NCI-H2081 treated with DMSO at 0.1 percent for 48 hours (cell line): Measurements from ENCODE around the gene SLC38A10.

ENCODE experiments used
- DNase-seq: peaks from one replicate; lab custom pipeline; 2025; lab: John Stamatoyannopoulos, UW

SLC38A10 gene

DNA sequence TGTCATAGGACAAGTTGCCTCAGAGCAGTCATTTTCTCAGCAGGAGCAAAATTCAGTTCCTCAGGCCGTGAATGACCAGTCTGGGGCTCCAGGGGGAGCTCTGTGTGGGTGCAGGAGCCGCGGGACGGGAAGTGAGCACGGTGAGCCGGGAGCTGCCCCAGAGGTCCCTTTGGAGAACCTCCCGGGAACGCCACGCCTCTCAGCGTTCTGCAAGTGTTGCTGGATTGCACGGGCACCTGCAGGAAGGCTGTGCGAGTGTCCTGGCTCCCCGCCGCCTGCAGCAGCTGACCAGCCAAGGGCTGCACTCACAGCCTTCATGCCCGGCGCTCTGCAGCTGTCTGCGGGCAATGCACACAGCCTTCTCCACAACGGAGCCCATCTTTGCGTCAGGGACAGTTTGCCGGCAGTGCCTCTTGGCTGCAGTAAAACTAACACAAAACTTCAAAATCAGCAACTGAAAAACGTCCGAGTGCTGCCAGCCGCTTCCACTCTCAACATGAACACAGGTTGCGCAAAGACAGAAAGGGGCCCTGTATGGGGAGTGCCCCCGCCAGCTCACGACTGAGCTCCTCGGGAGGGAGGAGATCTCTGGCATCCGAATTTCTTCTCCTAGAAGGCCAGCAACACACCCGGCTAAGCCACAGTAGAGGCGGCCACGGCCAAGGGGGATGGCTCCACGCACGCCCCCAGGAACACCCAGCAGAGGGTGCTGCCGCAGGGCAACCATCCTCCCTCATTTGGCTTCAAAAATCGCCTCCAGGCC, 40.0 kb downstream of the SLC38A10 start:
- DNase-seq = peak; percentile 82

DNA sequence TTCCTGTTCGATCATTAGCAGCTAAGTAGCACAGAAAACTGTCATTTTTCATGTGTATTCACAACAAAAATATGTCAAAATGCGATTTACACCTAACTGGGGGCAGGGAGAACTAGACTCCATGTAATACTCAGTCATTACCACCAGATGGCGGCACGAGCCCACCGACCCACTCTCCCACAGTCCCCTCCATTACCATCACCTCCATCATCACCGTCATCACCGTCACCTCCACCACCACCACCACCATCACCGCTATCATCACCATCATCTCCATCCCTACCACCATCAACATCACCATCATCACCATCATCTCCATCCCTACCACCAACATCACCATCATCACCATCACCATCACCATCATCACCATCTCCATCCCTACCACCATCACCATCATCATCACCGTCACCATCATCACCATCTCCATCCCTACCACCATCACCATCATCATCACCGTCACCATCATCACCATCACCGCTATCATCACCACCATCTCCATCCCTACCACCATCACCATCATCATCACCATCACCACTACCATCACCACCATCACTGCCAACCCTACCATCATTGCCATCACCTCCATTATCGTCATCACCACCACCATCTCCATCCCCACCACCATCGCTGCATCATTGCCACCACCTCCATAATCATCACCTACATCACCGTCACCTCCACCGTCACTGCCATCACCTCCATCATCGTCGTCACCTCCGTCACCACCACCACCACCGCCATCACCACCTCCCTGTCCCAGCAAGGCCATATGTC, 41.6 kb downstream of the SLC38A10 start:
- no peak for DNase-seq

DNA sequence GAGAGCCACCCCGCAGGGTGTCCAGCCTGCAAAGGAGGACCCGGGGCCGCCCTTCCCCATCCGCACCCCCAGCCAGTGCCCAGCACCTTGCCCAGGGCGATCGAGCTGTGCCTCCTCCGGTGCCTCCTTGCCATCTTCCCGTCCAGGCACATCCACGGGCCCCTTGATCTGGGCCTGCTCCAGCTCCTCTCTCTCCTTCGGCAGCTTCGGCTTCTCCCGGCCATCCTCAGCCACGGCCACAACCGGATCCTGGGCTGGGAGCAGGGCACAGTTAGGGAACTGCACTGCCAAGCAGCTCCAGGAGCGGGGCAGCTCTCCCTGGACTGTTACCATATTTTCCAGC, 42.1 kb downstream of the SLC38A10 start:
- no peak for DNase-seq

DNA sequence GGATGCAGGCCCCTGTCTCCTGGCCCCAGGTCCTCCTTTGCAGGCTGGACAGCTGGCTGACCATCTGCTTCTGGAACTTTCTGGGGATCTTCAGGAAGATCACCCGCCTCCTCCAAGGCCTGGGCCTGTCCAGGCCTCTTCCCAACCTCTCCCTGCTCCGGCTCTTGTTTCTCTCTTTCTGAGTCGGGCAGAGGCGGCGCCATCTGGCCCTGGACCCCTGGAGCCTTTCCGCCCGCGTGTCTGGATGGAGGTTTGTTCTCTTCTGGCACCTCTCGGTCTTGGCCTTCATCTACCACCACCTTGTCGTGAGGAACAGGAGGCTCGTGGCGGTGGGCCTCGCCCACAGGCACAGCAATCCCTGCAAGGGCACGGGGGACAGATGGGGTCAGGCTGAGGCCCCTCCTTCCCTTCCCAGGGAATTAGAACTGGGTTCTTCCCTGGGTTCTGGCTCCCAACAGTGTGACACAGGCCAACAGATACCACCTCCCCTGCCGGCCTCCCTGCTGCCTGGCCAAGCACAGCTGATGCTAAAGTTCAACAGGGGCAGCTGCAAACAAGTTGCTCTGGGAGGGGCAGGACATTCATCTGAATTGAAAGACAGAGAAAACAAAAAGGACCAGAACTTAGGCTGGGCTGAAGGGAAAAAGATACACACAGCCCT, 42.7 kb downstream of the SLC38A10 start:
- DNase-seq = no peak

DNA sequence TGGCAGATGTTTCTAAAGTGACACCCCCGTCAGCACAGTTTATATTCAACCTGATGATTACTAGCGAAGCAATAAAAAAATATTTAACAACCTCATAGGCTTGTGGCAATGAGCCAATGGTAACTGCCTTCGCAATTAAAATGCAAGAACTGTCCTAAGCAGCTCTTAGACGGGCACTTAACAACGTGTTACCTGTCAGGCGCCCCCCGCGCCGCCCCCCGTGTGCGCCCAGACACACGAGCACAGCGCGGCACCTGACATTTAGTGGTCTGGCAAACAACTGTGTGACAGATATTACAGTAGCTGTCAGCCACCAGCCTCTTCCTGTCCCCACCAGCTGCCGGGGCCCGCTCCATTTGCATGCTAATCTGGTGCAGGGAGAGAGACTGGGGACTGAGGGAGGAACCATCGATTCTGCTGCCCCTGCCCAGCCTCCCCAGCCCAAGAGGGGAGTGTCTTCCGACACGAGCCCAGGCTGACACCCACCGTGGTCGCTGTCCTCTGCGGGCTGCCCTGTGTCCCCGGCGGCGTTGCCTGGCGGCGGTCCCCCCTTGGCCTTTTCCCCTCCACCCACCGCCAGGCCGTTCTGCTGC, 43.3 kb downstream of the SLC38A10 start:
- DNase-seq = peak; percentile 95

DNA sequence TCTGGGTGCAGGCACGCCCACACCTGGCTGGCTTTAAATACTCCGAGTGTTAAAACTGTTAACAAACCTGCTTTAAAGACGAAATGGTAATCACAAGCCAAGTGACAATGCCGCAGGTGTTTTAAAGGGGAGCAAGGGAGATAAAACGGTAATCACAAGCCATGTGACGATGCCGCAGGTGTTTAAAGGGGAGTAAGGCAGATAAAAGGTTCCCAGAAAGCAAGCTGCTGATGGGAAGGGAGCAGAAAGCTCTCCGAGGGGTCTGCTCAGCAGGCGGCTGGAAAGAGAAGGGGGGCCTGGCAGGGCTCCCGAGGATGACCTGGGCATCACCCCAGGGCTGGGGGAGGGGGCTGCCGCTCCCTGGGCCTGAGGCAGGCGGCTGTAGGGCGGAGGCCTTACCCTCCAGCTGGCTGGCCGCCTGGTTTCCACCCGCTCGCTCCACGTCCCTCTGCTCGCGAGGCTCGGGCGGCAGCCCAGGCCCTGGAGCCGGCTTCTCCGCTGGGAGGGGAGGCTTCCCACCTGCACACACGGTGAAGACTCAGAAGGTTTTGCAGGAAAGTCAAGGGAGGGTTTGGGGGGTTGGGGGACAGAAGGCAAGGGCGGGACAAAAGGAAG, 43.9 kb downstream of the SLC38A10 start:
- peak; percentile 93 for DNase-seq

DNA sequence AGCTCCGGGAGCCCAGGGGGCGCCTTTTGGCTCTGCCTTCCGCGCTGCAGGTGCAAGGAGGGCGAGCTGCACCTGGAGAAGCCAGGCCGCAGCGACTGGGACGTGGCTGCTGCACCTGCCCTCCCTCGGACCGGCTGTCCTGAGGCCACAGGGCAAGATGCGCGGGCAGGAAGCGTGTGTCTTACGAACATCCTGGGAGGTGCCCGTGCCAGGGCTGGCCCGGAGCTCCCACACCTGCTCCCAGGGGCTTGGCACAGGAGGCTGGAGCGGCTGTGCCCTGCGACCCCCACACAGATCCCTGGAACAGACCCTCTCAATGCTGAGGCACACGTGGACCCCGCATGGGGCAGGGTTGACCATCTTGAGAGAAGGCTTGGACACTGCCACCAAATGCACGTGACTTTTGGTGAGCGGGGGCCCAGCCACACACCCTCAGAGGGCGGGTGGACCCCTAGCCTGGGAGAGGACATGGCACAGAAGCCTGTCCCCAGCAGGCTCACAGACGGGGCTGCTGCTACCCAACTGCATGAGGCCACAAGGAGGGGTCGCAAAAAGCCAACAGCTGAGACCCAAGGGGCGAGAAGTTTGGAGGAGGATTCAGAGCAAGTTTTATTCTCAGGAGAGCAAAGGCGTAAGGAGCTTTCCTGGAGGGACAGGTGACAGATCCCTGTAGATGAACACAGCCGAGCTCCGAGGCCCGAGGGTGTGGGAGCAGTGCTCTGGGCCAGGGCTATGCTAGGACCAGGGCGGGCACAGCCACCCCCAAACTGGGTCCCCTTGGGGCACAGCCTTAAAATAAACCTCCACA, 44.6 kb downstream of the SLC38A10 start:
- no peak for DNase-seq

DNA sequence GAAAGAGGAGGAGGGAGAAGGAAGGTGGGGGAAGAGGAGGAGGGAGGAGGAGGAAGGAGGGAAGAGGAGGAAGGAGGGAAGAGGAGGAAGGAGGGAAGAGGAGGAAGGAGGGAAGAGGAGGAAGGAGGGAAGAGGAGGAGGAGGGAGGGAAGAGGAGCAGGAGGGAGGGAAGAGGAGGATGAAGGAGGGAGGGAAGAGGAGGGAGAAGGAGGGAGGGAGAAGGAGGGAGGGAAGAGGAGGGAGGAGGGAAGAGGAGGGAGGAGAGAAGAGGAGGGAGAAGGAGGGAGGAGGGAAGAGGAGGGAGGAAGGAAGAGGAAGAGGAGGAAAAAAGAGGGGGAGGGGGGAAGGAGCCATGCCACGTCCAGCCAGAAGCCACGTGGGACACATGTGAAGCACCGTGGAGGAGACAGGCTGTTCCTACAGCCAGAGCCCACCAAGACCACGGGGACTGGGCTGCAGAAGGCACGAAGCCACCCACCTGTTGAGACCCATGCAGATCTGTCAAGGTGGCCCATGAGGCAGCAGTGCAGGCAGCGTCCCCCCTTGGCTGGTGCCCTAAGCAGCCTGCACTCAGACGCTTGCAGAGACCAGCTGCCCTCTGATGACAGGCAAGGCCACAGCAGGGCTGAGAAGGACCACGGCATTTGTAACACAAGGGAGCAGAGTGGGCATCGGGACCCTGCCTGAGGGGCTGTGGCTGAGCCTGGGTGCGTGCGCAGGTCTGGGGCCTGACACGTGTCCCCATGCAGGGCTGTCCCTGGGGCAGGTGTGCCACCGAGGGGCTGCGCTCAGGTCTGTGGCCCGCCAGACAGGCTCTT, 45.7 kb downstream of the SLC38A10 start:
- DNase-seq = no peak

DNA sequence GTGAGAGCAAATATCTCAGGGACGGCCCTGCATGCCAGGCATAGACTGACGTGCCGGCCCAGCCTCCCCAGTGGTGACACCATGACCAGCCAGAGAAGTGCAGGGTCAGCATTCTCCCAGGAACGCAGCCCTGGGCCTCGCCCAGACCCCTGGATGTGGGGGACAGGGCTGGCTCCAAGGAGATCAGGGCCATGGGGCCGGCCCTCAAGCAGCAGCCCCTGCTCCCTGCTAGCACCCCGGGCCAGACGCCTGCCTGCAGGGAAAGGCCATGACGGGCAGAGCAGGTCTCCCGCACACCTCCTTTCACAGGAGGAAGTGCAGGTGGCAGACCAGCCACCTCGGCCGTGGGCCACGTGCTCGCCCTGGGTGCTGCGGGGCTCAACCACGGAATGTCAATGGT, 46.5 kb downstream of the SLC38A10 start:
- no peak for DNase-seq

DNA sequence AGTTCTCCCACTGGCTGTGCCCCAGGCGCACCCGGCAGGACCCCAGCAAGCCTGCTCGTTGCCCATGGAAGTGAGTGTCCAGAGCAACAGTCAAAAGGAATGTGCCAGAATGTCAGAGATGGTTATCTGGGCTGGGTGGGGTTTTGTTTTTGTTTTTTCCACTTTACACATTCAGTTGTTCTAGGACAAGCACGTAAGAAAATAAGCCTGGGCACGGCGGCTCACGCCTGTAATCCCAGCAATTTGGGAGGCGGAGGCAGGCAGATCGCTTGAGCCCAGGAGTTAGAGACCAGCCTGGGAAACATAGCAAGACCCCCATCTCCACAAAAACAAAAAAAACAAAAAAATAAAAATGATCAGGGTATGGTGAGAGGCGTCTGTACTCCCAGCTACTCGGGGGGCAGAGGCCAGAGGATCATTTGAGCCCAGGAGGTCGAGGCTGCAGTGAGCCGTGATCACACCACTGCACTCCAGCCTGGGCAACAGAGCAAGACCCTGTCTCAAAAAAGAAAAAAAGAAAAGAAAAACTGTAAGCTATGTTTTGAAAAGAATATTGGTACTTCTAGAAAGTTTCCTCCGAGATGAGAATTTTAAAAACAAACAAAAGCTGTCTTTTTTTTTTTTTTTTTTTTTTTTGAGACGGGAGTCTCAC, 47.6 kb downstream of the SLC38A10 start:
- no peak for DNase-seq

DNA sequence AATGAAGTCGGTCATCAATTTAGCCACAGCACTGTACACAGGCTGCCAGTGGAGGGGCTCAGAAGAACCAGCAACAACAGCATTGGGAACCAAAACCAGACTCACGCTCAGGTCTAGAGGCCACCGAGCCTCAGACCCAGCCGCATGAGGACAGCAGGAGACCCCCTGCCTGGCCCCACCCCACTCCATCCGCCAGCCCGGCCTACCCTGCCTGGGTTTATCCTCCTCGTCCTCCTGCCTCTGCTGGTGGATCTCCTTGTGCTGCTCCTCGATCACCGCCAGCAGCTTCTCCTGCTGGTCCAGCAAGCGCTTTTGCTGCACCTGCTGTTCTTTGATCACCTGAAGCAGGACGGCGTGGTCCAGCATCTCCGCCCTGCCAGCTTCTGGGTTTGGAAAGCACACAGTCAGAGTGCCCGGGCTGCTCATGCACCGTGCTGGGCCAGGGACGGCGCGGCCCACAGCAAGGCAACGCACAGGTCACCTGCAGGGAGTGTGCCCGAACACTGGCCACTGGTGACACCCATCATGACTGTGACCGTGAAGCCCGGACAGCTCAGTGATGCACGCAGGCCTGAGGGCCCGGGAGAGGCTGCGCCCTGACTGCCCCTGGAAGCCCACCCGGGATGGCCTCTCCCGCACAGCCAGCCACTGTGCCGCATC, 48.3 kb downstream of the SLC38A10 start:
- no peak for DNase-seq

GRCh38 chr17:81246343-81246670, 48.8 kb downstream of the SLC38A10 start:
- DNase-seq = no peak

GRCh38 chr17:81245665-81246342, 49.3 kb downstream of the SLC38A10 start:
- DNase-seq = no peak

DNA sequence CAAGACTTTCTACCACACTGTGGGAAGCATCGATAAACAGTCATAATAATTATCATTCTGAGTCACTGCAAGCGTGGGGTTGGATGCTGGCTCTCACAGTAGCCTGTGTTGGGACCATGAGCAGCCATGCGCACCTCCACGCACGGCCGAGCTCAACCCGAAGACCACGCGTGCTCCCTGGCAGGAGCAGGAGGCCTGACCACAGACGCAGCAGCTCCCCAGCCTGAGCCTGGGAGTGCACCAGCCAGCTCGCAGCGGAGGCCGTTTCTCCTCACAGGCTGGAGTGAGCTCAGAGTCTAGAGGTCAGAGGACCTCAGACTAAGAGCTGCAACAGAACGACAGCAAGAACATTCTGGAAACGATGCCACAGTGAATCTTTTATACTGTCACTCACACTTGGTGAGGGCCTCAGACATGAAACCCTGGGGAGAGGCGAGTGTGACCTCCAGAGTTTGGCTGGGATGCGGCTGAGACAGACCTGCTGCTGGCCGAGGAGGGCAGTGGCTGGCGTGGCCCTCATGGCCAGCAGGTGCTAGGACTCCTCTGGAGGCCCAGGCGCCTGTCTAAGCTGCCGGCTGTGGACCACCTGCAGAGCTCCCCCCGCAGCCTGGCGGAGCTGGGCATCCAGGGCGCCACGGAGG, 50.0 kb downstream of the SLC38A10 start:
- no peak for DNase-seq

DNA sequence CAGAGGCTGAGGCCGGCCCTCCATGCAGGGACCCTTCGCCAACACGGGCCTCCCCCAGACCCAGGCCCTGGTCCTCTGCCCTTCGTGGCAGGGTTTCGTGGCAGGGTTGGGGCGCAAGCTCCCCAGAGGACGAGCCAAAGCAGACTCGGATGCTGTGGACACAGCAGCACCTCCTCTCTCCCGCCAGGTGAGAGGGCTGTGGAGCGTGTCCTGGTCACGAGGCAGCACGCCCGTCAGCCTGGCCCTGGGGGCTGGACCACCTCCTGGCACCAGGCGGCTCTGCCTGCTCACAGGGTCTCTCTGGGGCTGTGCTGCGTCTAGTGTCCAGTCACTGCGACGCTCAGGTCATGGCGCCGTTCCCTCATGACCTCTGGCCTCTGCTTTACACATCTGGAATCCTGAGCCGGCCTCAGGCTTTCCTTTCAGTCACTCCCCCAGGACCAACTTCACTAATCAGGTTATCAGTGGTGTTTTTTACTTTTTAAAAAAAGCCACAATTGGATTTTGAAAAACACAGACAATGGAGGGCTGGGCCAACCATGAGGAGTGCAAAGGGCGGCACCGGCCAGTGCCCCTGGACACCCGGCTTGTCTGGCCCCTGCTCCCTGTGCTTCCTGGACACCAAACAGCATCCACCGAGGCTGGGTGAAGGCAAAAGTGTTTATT, 50.6 kb downstream of the SLC38A10 start:
- no peak for DNase-seq

DNA sequence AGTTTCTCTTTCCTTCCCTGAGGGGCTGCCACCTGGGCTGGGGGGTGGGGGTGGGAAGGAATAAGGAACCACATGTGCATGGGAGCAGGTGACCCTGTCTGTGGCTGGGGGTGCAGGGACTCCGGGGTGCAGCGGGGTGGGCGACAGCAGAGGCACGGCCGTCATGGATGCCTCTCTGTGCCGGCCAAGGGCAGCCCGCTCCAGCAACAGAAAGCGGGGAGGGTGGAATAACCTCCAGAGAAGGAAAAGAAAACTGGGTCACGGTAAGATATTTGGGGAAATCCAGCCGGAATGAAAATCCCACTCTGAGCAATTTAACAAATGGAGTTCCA, 51.8 kb downstream of the SLC38A10 start:
- no peak for DNase-seq

- DNase-seq = no peak
These were observed 52.4 kb downstream of the SLC38A10 start for GRCh38 chr17:81242421-81243332.
